PC-3 (cell line): ENCODE results near the gene PAX5. TPM values are rescaled to one million over a fixed set of nuclear protein-coding genes. Genes with fewer than 3 reads are reported as not detected.

ENCODE experiments used
- ATAC-seq: fragments of 200-7000 bp; cut with Tn5 transposase; 2 replicates; pipeline ENCODE4 v1.9.1; 2020; ENCODE audit warnings: mild to moderate bottlenecking, moderate library complexity
- BruUV-seq: library from RNA; stranded (reverse); fragments of 400-500 nt; replicated peaks from 2 replicates; lab custom pipeline; 2021; lab: Mats Ljungman, UMichigan
- CTCF ChIA-PET: fragments of 300-600 bp; sonication (Branson Sonifier 250); formaldehyde crosslinking; loops from one replicate; lab custom pipeline; 2022; ENCODE audit warnings: antibody characterized with exemption; lab: Charles Lee
- POLR2A ChIA-PET: fragments of 300-600 bp; sonication (Branson Sonifier 250); formaldehyde crosslinking; loops from one replicate; lab custom pipeline; 2022; ENCODE audit warnings: antibody characterized with exemption; ENCODE audit not compliant: unreplicated experiment; lab: Charles Lee
- DNase-seq: peaks from one replicate; pipeline ENCODE4 v3.0.0-alpha.2; 2015
- H2AFZ ChIP-seq: fragments of 300-600 bp; sonication (generic); 2 replicates; pipeline ENCODE4 v1.6.0; 2016; ENCODE audit warnings: antibody characterized with exemption, low read length
- H3F3A ChIP-seq: fragments of 300-600 bp; sonication (generic); one replicate; pipeline ENCODE4 v1.6.0; 2017; ENCODE audit warnings: antibody characterized with exemption, low read length, control low read depth, mild to moderate bottlenecking; ENCODE audit not compliant: unreplicated experiment
- H3K27ac ChIP-seq: fragments of 300-600 bp; sonication (generic); 2 replicates; pipeline ENCODE4 v1.5.1; 2016; ENCODE audit warnings: mild to moderate bottlenecking, low read length
- H3K27me3 ChIP-seq: fragments of 300-600 bp; sonication (generic); 2 replicates; pipeline ENCODE4 v1.6.1; 2016; ENCODE audit warnings: low read length, mixed read lengths
- H3K36me3 ChIP-seq: fragments of 300-600 bp; sonication (generic); 2 replicates; pipeline ENCODE4 v1.6.1; 2016; ENCODE audit warnings: low read depth, mixed run types, low read length, mixed read lengths
- H3K4me1 ChIP-seq: fragments of 300-600 bp; sonication (generic); 2 replicates; pipeline ENCODE4 v1.5.1; 2016; ENCODE audit warnings: low read length; ENCODE audit not compliant: insufficient read depth
- H3K4me2 ChIP-seq: fragments of 300-600 bp; sonication (generic); 2 replicates; pipeline ENCODE4 v1.6.0; 2016; ENCODE audit warnings: low read length
- H3K4me3 ChIP-seq: fragments of 300-600 bp; sonication (generic); 2 replicates; pipeline ENCODE4 v1.5.1; 2016; ENCODE audit warnings: mild to moderate bottlenecking, low read length, mixed read lengths
- H3K79me2 ChIP-seq: fragments of 300-600 bp; sonication (generic); 2 replicates; pipeline ENCODE4 v1.6.1; 2017; ENCODE audit warnings: low read length, mixed read lengths
- H3K9ac ChIP-seq: fragments of 300-600 bp; sonication (generic); 2 replicates; pipeline ENCODE4 v1.6.0; 2016; ENCODE audit warnings: mild to moderate bottlenecking, low read length
- H3K9me2 ChIP-seq: fragments of 300-600 bp; sonication (generic); replicated peaks from 2 replicates; pipeline ENCODE4 v1.6.1; 2016; ENCODE audit warnings: mixed run types, low read length, mixed read lengths
- H3K9me3 ChIP-seq: fragments of 300-600 bp; sonication (generic); 2 replicates; pipeline ENCODE4 v1.6.1; 2016; ENCODE audit warnings: low read length, mixed read lengths
- H4K20me1 ChIP-seq: fragments of 300-600 bp; sonication (generic); 2 replicates; pipeline ENCODE4 v1.6.1; 2016; ENCODE audit warnings: low read length, mixed read lengths
- CTCF ChIP-seq: fragments of 300-600 bp; sonication (generic); conservative IDR thresholded peaks from 2 replicates; pipeline ENCODE4 v1.5.1; 2017; ENCODE audit warnings: antibody characterized with exemption, low read depth, mild to moderate bottlenecking, low read length
- EZH2 ChIP-seq: fragments of 300-600 bp; sonication (generic); IDR thresholded peaks from one replicate; pipeline ENCODE4 v1.6.1; 2017; ENCODE audit warnings: antibody characterized with exemption, mild to moderate bottlenecking, low read length; ENCODE audit not compliant: unreplicated experiment
- EZH2phosphoT487 ChIP-seq: fragments of 300-600 bp; sonication (generic); IDR thresholded peaks from 2 replicates; pipeline ENCODE4 v1.6.1; 2018; ENCODE audit warnings: mild to moderate bottlenecking, antibody characterized with exemption, low read length, borderline replicate concordance
- intact Hi-C: fragments of 100-400 bp; cut with micrococcal nuclease; formaldehyde crosslinking; loops from 2 replicates; pipeline ENCODE4 v1.9.0; 2023
- total RNA-seq: library from RNA; depleted of rRNA; stranded (reverse); fragments of >200 nt; gene quantifications from 2 replicates; pipeline ENCODE4 v1.2.3, GENCODE V29; 2014

The PAX5 gene
- total RNA-seq, 1 experiment from 2014 or later: not detected

GRCh38 chr9:36993933-36994764 is 39.9 kb downstream of the PAX5 start:
- H3K36me3 ChIP-seq: no peaks in the 10 kb centered on the region; the same call in 1 of the 2 replicates
- no peak for ATAC-seq

GRCh38 chr9:36992501-36993316 is 41.4 kb downstream of the PAX5 start:
- no peak overlapping the region for H2AFZ ChIP-seq
- CTCF ChIA-PET: interaction anchor here (0.7 kb wide), 1 partner anchor 127 kb away, joined by 3 read pairs; no protein-coding TSS in a partner anchor
- no peak for DNase-seq
- H3K4me3 ChIP-seq: no peak overlapping the region
- TF ChIP-seq CTCF (no peak), EZH2 (no peak), EZH2phosphoT487 (no peak)
- no peak overlapping the region for H3K27ac ChIP-seq
- no peaks in the 10 kb centered on the region for H3K79me2 ChIP-seq
- POLR2A ChIA-PET: no interaction called here
- H3K27me3 ChIP-seq: no peaks in the 10 kb centered on the region
- no peak overlapping the region for H3K9ac ChIP-seq
- H4K20me1 ChIP-seq: no peaks in the 10 kb centered on the region
- no peaks in the 10 kb centered on the region; the same call in 1 of the 2 replicates for H3K36me3 ChIP-seq
- no peaks in the 10 kb centered on the region for H3K9me2 ChIP-seq
- intact Hi-C loops: no loop called here
- no peak overlapping the region for H3K4me2 ChIP-seq
- peaks cover 19% of the 10 kb centered on the region for H3K4me1 ChIP-seq
- no peaks in the 10 kb centered on the region for H3K9me3 ChIP-seq
- no peak for ATAC-seq
- no peaks in the 10 kb centered on the region for H3F3A ChIP-seq
- BruUV-seq: no TSS peak

More at GRCh38 chr9:36993933-36994764, 39.9 kb downstream of the PAX5 start:
- no peaks in the 10 kb centered on the region for H3K79me2 ChIP-seq
- no peak overlapping the region for H3K4me3 ChIP-seq
- H4K20me1 ChIP-seq: no peaks in the 10 kb centered on the region
- no peak for DNase-seq
- no peak overlapping the region for H3K9ac ChIP-seq
- no peaks in the 10 kb centered on the region for H3K27me3 ChIP-seq
- TF ChIP-seq EZH2: no peak
- no peak for TF ChIP-seq EZH2phosphoT487
- no peak for TF ChIP-seq CTCF
- intact Hi-C loops: no loop called here
- no peaks in the 10 kb centered on the region for H3K9me2 ChIP-seq
- BruUV-seq: no TSS peak
- CTCF ChIA-PET: interaction anchor here (0.7 kb wide), 1 partner anchor 45 kb away, joined by 5 read pairs; no protein-coding TSS in a partner anchor
- peaks cover 13% of the 10 kb centered on the region for H3K4me1 ChIP-seq
- no peak overlapping the region for H2AFZ ChIP-seq
- no peaks in the 10 kb centered on the region for H3K9me3 ChIP-seq
- H3F3A ChIP-seq: no peaks in the 10 kb centered on the region
- POLR2A ChIA-PET: no interaction called here
- H3K4me2 ChIP-seq: no peak overlapping the region
- no peak overlapping the region for H3K27ac ChIP-seq
